C4-2B (cell line): Measurements from ENCODE around the gene GRAMD2A.

Experiments
- ZFX ChIP-seq: fragments of 450-650 bp; IDR thresholded peaks from 2 replicates; pipeline ENCODE4 v1.6.1; 2017
- TF ChIP-seq, protein P1 (sequence below): fragments of 450-650 bp; conservative IDR thresholded peaks from 2 replicates; pipeline ENCODE4 v1.5.1; 2017; ENCODE audit warnings: mild to moderate bottlenecking

DNA sequence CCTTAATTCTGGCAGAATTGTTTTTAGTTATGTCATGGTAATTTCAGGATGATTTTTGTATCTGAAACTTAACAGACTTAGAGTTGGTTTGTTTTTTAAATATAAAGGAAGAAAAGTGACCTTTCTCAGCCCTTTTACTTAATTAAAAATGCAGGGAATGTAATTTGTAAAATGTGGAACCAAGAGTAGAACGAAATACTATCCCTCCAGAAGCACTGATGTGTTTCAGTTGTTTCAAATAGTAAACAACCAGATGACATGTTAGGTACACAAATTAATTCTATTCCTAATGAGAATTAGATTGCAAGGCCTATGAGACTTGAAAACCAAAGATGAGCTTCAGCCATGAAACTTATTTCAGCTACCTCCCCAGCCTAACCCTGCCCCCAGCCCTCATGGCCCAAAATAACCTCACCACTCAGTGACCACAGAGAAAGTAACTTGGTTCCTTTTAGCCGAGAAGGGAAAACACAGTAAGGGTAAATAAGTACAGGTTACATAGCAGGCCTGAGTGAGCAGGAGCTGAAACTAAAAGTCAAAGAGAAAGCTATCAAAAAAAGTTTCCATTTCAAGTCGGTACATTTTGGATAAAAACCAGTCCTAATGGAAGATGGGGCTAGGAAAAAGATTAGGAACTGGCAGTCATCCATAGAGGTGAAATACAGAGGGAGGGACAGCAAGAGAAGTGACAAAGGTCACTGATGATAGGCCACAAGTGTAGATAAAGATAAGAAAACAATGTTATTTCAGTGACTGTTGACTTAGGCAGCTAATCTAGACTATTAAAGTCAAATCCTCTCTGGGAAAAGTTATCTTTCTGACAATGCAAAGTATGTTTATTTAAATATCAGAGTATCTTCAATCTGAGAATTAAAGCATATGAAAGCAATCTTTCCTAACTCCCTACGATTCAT is 56.2 kb downstream of the GRAMD2A start:
- TF ChIP-seq, protein P1, sequence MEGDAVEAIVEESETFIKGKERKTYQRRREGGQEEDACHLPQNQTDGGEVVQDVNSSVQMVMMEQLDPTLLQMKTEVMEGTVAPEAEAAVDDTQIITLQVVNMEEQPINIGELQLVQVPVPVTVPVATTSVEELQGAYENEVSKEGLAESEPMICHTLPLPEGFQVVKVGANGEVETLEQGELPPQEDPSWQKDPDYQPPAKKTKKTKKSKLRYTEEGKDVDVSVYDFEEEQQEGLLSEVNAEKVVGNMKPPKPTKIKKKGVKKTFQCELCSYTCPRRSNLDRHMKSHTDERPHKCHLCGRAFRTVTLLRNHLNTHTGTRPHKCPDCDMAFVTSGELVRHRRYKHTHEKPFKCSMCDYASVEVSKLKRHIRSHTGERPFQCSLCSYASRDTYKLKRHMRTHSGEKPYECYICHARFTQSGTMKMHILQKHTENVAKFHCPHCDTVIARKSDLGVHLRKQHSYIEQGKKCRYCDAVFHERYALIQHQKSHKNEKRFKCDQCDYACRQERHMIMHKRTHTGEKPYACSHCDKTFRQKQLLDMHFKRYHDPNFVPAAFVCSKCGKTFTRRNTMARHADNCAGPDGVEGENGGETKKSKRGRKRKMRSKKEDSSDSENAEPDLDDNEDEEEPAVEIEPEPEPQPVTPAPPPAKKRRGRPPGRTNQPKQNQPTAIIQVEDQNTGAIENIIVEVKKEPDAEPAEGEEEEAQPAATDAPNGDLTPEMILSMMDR: no peak
- no peak for TF ChIP-seq ZFX
